GM19452 (cell line): Measurements from ENCODE around the gene SLC35E2B.
"Not testable (repeated sequence)": the region's sequence is repeated elsewhere in the genome, so short reads cannot be mapped to it uniquely, and the experiment has no call there.

Experiments used
- ATAC-seq: cut with Tn5 transposase; IDR thresholded peaks from one replicate; pipeline ENCODE4 v1.9.1; 2021; ENCODE audit not compliant: unreplicated experiment

The SLC35E2B gene

GRCh38 chr1:1692714-1693647, at the start of gene SLC35E2B:
Gene SLC35E2B, minus strand, starts transcription at chr1:1692795. Its CDS starts 16,096 bp downstream, at chr1:1676699.
- peak; percentile 74 for ATAC-seq

- ATAC-seq = not testable (repeated sequence)
These were observed 48.4 kb upstream of the SLC35E2B start for GRCh38 chr1:1741013-1741412.

- not testable (repeated sequence) for ATAC-seq
These were observed 46.3 kb upstream of the SLC35E2B start for GRCh38 chr1:1738799-1739337.

- ATAC-seq = not testable (repeated sequence)
These were observed 45.3 kb upstream of the SLC35E2B start for GRCh38 chr1:1737675-1738590.

GRCh38 chr1:1732381-1732780, 39.8 kb upstream of the SLC35E2B start:
- ATAC-seq = no peak

GRCh38 chr1:1730870-1731269, 38.3 kb upstream of the SLC35E2B start:
- no peak for ATAC-seq

GRCh38 chr1:1730230-1730629, 37.6 kb upstream of the SLC35E2B start:
- not testable (repeated sequence) for ATAC-seq

- ATAC-seq = not testable (repeated sequence)
These were observed 36.7 kb upstream of the SLC35E2B start for GRCh38 chr1:1729116-1729816.

- not testable (repeated sequence) for ATAC-seq
These were observed 35.9 kb upstream of the SLC35E2B start for GRCh38 chr1:1728308-1729005.

- not testable (repeated sequence) for ATAC-seq
These were observed 34.6 kb upstream of the SLC35E2B start for GRCh38 chr1:1727131-1727651.

GRCh38 chr1:1726088-1726487, 33.5 kb upstream of the SLC35E2B start:
- ATAC-seq = not testable (repeated sequence)

- ATAC-seq = peak; percentile 95
These were observed 31.7 kb upstream of the SLC35E2B start, which contains the start of gene CDK11A for GRCh38 chr1:1724035-1724864. Gene CDK11A, minus strand, starts transcription at chr1:1724357. Its CDS starts 1,539 bp downstream, at chr1:1722818.

GRCh38 chr1:1721201-1721600, 28.6 kb upstream of the SLC35E2B start:
- ATAC-seq = no peak

- not testable (repeated sequence) for ATAC-seq
These were observed 22.7 kb upstream of the SLC35E2B start for GRCh38 chr1:1715109-1715883.

GRCh38 chr1:1707897-1708296, 15.3 kb upstream of the SLC35E2B start:
- ATAC-seq = not testable (repeated sequence)

GRCh38 chr1:1707241-1707640, 14.6 kb upstream of the SLC35E2B start:
- ATAC-seq = not testable (repeated sequence)

- not testable (repeated sequence) for ATAC-seq
These were observed 13.0 kb upstream of the SLC35E2B start for GRCh38 chr1:1705623-1706022.
